ENCODE results near the gene STYXL2. TPM values are rescaled to one million over a fixed set of nuclear protein-coding genes. Genes with fewer than 3 reads are reported as not detected.

The STYXL2 gene
- total and polyA plus RNA-seq, 2 experiments from 2014 or later, result 0.17 to 0.40 TPM

GRCh38 chr1:167094690-167095089 lies 815 bp downstream of the STYXL2 start:
- Mint-ChIP-seq H3K36me3 (ENCODE audit: low read depth) (no peaks in the 10 kb centered on the region), H3K9me3 (no peaks in the 10 kb centered on the region), H3K27ac (no peak overlapping the region), H3K4me3 (no peak overlapping the region), H3K27me3 (ENCODE audit: insufficient read depth, low read depth, poor library complexity) (peaks cover 2% of the 10 kb centered on the region), H3K4me1 (peaks cover 14% of the 10 kb centered on the region)
- Histone ChIP-seq H2AFZ (peak overlapping the region; percentile 95; the same call in 1 of the 2 replicates), H3K27ac (ENCODE audit: low read depth) (no peak overlapping the region), H3K36me3 (ENCODE audit: insufficient read depth) (no peaks in the 10 kb centered on the region; the same call in 1 of the 2 replicates), H4K20me1 (replicated peaks; ENCODE audit: insufficient read depth) (no peaks in the 10 kb centered on the region), H3K79me2 (replicated peaks; ENCODE audit: insufficient read depth) (no peaks in the 10 kb centered on the region), H3K4me2 (no peak overlapping the region), H3F3A (replicated peaks; ENCODE audit: low read depth) (no peaks in the 10 kb centered on the region), H3K4me3 (no peak overlapping the region), H3K4me1 (ENCODE audit: insufficient read depth) (no peaks in the 10 kb centered on the region; the same call in 1 of the 2 replicates), H3K27me3 (ENCODE audit: insufficient read depth) (no peaks in the 10 kb centered on the region), H3K9me2 (ENCODE audit: insufficient read depth) (no peaks in the 10 kb centered on the region)
- no peak for ATAC-seq
- no peak for DNase-seq (ENCODE audit: low spot score)
- TF ChIP-seq, protein P1, sequence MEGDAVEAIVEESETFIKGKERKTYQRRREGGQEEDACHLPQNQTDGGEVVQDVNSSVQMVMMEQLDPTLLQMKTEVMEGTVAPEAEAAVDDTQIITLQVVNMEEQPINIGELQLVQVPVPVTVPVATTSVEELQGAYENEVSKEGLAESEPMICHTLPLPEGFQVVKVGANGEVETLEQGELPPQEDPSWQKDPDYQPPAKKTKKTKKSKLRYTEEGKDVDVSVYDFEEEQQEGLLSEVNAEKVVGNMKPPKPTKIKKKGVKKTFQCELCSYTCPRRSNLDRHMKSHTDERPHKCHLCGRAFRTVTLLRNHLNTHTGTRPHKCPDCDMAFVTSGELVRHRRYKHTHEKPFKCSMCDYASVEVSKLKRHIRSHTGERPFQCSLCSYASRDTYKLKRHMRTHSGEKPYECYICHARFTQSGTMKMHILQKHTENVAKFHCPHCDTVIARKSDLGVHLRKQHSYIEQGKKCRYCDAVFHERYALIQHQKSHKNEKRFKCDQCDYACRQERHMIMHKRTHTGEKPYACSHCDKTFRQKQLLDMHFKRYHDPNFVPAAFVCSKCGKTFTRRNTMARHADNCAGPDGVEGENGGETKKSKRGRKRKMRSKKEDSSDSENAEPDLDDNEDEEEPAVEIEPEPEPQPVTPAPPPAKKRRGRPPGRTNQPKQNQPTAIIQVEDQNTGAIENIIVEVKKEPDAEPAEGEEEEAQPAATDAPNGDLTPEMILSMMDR (conservative IDR thresholded peaks at IDR 0.05; ENCODE audit: low read depth in 2 of 2), result no peak
- TF ChIP-seq, protein P2, sequence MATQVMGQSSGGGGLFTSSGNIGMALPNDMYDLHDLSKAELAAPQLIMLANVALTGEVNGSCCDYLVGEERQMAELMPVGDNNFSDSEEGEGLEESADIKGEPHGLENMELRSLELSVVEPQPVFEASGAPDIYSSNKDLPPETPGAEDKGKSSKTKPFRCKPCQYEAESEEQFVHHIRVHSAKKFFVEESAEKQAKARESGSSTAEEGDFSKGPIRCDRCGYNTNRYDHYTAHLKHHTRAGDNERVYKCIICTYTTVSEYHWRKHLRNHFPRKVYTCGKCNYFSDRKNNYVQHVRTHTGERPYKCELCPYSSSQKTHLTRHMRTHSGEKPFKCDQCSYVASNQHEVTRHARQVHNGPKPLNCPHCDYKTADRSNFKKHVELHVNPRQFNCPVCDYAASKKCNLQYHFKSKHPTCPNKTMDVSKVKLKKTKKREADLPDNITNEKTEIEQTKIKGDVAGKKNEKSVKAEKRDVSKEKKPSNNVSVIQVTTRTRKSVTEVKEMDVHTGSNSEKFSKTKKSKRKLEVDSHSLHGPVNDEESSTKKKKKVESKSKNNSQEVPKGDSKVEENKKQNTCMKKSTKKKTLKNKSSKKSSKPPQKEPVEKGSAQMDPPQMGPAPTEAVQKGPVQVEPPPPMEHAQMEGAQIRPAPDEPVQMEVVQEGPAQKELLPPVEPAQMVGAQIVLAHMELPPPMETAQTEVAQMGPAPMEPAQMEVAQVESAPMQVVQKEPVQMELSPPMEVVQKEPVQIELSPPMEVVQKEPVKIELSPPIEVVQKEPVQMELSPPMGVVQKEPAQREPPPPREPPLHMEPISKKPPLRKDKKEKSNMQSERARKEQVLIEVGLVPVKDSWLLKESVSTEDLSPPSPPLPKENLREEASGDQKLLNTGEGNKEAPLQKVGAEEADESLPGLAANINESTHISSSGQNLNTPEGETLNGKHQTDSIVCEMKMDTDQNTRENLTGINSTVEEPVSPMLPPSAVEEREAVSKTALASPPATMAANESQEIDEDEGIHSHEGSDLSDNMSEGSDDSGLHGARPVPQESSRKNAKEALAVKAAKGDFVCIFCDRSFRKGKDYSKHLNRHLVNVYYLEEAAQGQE (IDR thresholded peaks at IDR 0.05; ENCODE audit: unreplicated experiment), result no peak
- TF ChIP-seq STAT1 (IDR thresholded peaks at IDR 0.05; ENCODE audit: unreplicated experiment) (no peak), EZH2phosphoT487 (IDR thresholded peaks at IDR 0.05; ENCODE audit: unreplicated experiment) (no peak), POLR2AphosphoS5 (IDR thresholded peaks at IDR 0.05; ENCODE audit: low read depth) (no peak), JUNB (IDR thresholded peaks at IDR 0.05; ENCODE audit: unreplicated experiment) (no peak)

- Mint-ChIP-seq H3K27me3 (ENCODE audit: insufficient read depth, low read depth, poor library complexity) (peaks cover under 1% of the 10 kb centered on the region), H3K4me3 (no peak overlapping the region), H3K27ac (no peak overlapping the region), H3K4me1 (peaks cover 17% of the 10 kb centered on the region), H3K9me3 (no peaks in the 10 kb centered on the region; the same call in 2 of the 3 replicates), H3K36me3 (ENCODE audit: low read depth) (no peaks in the 10 kb centered on the region)
- H3K9me2 ChIP-seq (ENCODE audit: insufficient read depth), result peaks cover 6% of the 10 kb centered on the region; the same call in 1 of the 2 replicates
- no peaks in the 10 kb centered on the region for H3K79me2 ChIP-seq (replicated peaks; ENCODE audit: insufficient read depth)
- no peak overlapping the region for H2AFZ ChIP-seq
- no peak for ATAC-seq
- H4K20me1 ChIP-seq (replicated peaks; ENCODE audit: insufficient read depth), result no peaks in the 10 kb centered on the region
- no peaks in the 10 kb centered on the region; the same call in 1 of the 2 replicates for H3K36me3 ChIP-seq (ENCODE audit: insufficient read depth)
- H3K27ac ChIP-seq (ENCODE audit: low read depth), result no peak overlapping the region
- no peak overlapping the region for H3K4me3 ChIP-seq
- no peak for DNase-seq (ENCODE audit: low spot score)
- H3K4me2 ChIP-seq, result no peak overlapping the region
- no peaks in the 10 kb centered on the region for H3K27me3 ChIP-seq (ENCODE audit: insufficient read depth)
- no peaks in the 10 kb centered on the region for H3F3A ChIP-seq (replicated peaks; ENCODE audit: low read depth)
- peaks cover 3% of the 10 kb centered on the region; the same call in 1 of the 2 replicates for H3K4me1 ChIP-seq (ENCODE audit: insufficient read depth)
- TF ChIP-seq STAT1 (IDR thresholded peaks at IDR 0.05; ENCODE audit: unreplicated experiment) (no peak), ZNF462 (CRISPR knock-in tag; IDR thresholded peaks at IDR 0.05) (no peak), ZNF114 (CRISPR knock-in tag; IDR thresholded peaks at IDR 0.05) (no peak), EZH2phosphoT487 (IDR thresholded peaks at IDR 0.05; ENCODE audit: unreplicated experiment) (no peak), NANOG (IDR thresholded peaks at IDR 0.05; ENCODE audit: borderline replicate concordance) (no peak)
Measured at GRCh38 chr1:167095368-167095767, 1.5 kb downstream of the STYXL2 start.
